ENCODE data around the gene SLC38A11.

SLC38A11 gene

GRCh38 chr2:164903951-164904350 lies 51.4 kb downstream of the SLC38A11 start:
- H3K27ac ChIP-seq: no peak overlapping the region
- no peak for TF ChIP-seq ZFX (IDR thresholded peaks at IDR 0.05)
- TF ChIP-seq, protein P1, sequence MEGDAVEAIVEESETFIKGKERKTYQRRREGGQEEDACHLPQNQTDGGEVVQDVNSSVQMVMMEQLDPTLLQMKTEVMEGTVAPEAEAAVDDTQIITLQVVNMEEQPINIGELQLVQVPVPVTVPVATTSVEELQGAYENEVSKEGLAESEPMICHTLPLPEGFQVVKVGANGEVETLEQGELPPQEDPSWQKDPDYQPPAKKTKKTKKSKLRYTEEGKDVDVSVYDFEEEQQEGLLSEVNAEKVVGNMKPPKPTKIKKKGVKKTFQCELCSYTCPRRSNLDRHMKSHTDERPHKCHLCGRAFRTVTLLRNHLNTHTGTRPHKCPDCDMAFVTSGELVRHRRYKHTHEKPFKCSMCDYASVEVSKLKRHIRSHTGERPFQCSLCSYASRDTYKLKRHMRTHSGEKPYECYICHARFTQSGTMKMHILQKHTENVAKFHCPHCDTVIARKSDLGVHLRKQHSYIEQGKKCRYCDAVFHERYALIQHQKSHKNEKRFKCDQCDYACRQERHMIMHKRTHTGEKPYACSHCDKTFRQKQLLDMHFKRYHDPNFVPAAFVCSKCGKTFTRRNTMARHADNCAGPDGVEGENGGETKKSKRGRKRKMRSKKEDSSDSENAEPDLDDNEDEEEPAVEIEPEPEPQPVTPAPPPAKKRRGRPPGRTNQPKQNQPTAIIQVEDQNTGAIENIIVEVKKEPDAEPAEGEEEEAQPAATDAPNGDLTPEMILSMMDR (conservative IDR thresholded peaks at IDR 0.05): no peak

DNA sequence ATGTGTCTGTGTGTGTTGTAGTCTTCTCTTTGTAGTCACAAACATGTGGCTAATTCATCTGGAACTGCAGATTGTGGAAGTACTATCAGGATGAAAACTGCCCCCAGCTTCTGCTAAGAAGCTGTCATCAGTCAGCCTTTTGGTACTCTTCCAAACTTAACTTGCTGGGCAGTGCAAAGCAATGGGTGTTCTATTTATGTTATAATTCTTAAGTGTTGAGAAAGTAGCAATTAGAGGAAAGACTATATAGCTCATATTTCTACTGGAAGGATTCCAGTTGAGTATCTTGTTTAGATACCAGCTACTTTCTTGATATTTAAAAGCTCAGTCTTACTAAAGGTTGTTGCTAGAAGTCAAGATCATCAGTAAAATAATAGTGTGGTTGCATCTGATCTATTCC lies 52.1 kb downstream of the SLC38A11 start:
- no peak overlapping the region for H3K27ac ChIP-seq
- TF ChIP-seq, protein P1 (conservative IDR thresholded peaks at IDR 0.05): no peak
- no peak for TF ChIP-seq ZFX (IDR thresholded peaks at IDR 0.05)

DNA sequence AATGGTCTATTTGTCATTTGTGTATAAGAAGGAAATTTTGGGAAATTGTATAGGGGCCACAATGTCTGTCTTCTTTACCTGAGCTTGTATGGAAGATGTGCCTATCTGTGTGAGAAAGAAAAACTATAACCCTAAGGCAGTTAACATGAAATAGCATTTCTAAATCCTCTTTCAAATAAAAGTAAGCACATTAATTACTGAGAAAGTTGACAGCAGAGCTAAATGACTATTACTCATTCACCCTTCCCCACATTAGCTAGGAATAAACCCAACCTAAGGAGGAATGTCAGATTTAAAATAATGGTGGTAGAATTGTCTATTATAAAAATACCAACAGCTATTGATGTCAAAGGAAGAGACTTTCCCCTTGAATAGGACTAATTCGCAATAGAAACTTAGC lies 56.2 kb downstream of the SLC38A11 start:
- H3K27ac ChIP-seq: no peak overlapping the region
- no peak for TF ChIP-seq ZFX (IDR thresholded peaks at IDR 0.05)
- TF ChIP-seq, protein P1 (conservative IDR thresholded peaks at IDR 0.05): no peak

DNA sequence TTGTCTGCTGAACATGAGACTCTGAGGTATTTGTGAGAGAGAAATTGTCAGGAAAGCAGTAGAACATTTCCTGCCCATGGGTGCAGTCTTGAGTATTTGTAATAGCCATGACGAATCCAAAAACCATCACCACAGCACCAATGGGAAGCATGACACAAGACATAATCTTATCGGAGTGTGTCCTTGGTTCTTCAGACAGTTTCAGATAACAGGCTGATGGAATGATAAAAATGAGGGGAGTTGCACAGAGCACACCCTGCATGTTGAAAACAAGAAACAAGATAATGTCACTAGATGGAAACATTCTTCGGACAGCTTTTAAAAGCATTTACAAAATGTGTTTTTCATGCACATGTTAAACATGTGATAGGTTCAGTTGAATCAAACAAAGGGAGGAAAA lies 56.9 kb downstream of the SLC38A11 start:
- TF ChIP-seq, protein P1 (conservative IDR thresholded peaks at IDR 0.05): no peak
- TF ChIP-seq ZFX (IDR thresholded peaks at IDR 0.05): no peak
- H3K27ac ChIP-seq: no peak overlapping the region

- H3K27ac ChIP-seq: no peak overlapping the region
- TF ChIP-seq ZFX (IDR thresholded peaks at IDR 0.05): no peak
- TF ChIP-seq, protein P1 (conservative IDR thresholded peaks at IDR 0.05): no peak
These were observed 57.7 kb downstream of the SLC38A11 start for GRCh38 chr2:164897469-164898260.

DNA sequence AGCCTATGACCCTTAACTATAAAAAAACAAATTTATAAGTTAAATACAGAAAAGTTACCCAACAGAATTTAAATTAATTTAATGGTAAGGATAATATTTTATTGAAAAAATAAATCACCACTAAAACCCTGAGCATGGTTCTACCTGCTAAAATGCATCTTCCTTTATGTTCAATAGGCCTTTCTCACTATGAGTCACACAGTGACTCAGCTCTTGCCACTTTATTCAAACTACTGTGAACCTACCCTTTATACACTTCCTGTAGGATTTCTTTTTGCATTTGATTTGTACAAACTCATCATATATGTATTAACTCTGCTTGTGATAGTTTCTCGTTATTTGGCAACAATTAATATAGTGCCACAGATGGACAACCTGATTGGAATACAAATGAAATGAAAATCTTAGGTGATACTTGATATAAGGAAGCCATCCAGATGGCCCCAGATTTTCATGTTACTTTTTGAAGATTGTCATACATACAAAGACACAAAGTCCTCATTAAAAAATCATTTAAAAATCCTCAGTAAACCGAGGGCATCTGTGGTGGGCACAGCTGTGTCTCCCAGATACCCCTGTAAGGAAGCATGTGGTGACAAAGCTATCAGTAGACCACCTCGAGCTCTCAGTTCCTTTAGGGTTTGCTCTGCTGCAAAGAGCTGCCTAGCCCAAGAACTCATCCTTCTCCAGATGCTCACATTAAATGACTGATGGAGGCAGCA lies 58.5 kb downstream of the SLC38A11 start:
- H3K27ac ChIP-seq: no peak overlapping the region
- TF ChIP-seq ZFX (IDR thresholded peaks at IDR 0.05): no peak
- TF ChIP-seq, protein P1 (conservative IDR thresholded peaks at IDR 0.05): no peak

GRCh38 chr2:164896226-164896625 lies 59.1 kb downstream of the SLC38A11 start:
- H3K27ac ChIP-seq: no peak overlapping the region
- TF ChIP-seq, protein P1 (conservative IDR thresholded peaks at IDR 0.05): no peak
- TF ChIP-seq ZFX (IDR thresholded peaks at IDR 0.05): no peak
